H1 (cell line): ENCODE data around the gene LBHD1.

Source experiments
- BCL11A ChIP-seq, 2 experiments: IDR thresholded peaks; one replicate each; pipeline ENCODE4 v1.6.1; 2011; ENCODE audit warnings: low read depth in 2 of 2, low read length in 2 of 2, mild to moderate bottlenecking in 2 of 2
- CBX8 ChIP-seq: fragments of 300-800, 300-1000 bp; sonication (generic); IDR thresholded peaks from 2 replicates; pipeline ENCODE4 v1.7.1; 2016; ENCODE audit warnings: low read depth, low read length, borderline replicate concordance
- CHD1 ChIP-seq: IDR thresholded peaks from 2 replicates; pipeline ENCODE4 v1.6.1; 2012; ENCODE audit warnings: low read depth, low read length, improper control_type of control experiment
- EP300 ChIP-seq, 2 experiments: IDR thresholded peaks; 1 replicate in 1 of 2; 2 replicates in 1 of 2; pipeline ENCODE4 v1.6.1; 2011 to 2012; ENCODE audit warnings: low read depth in 2 of 2, low read length in 2 of 2, mild to moderate bottlenecking in 2 of 2, borderline replicate concordance in 1 of 2, inconsistent platforms in 1 of 2, moderate library complexity in 1 of 2
- EZH2 ChIP-seq: fragments of 200-600 bp; sonication (generic); IDR thresholded peaks from 2 replicates; pipeline ENCODE4 v1.7.1; 2012; ENCODE audit warnings: low read depth, mild to moderate bottlenecking, moderate library complexity, low read length, inconsistent platforms; ENCODE audit not compliant: severe bottlenecking
- GABPA ChIP-seq: IDR thresholded peaks from 2 replicates; pipeline ENCODE4 v1.6.1; 2011; ENCODE audit warnings: mild to moderate bottlenecking, low read length, moderate library complexity, borderline replicate concordance; ENCODE audit not compliant: insufficient read depth
- JUN ChIP-seq: IDR thresholded peaks from 2 replicates; pipeline ENCODE4 v1.6.1; 2011; ENCODE audit warnings: low read depth, mild to moderate bottlenecking, improper control_type of control experiment, low read length
- JUND ChIP-seq: IDR thresholded peaks from 2 replicates; pipeline ENCODE4 v1.6.1; 2011; ENCODE audit warnings: mild to moderate bottlenecking, improper control_type of control experiment, low read length
- POLR2A ChIP-seq, 2 experiments: IDR thresholded peaks; 1 replicate in 1 of 2; 2 replicates in 1 of 2; pipeline ENCODE4 v1.6.1; 2011; ENCODE audit warnings: low read depth in 2 of 2, low read length in 2 of 2, mild to moderate bottlenecking in 2 of 2; ENCODE audit errors: control extremely low read depth in 1 of 2
- POLR2AphosphoS5 ChIP-seq: IDR thresholded peaks from 2 replicates; pipeline ENCODE4 v1.6.1; 2011; ENCODE audit warnings: low read depth, low read length
- YY1 ChIP-seq: IDR thresholded peaks from 2 replicates; pipeline ENCODE4 v1.6.1; 2011; ENCODE audit warnings: low read depth, mild to moderate bottlenecking, low read length
- ZNF274 ChIP-seq: IDR thresholded peaks from 2 replicates; pipeline ENCODE4 v1.7.0; 2012; ENCODE audit warnings: low read length, borderline replicate concordance; ENCODE audit errors: extremely low read depth
- TF ChIP-seq, protein P1 (sequence below), 3 experiments: IDR thresholded peaks; 1 replicate in 2 of 3; 2 replicates in 1 of 3; pipeline versions ENCODE4 v1.5.1 to v1.6.1; 2011; ENCODE audit warnings: low read length in 3 of 3, mild to moderate bottlenecking in 3 of 3, inconsistent platforms in 2 of 3, low read depth in 1 of 3, moderate library complexity in 1 of 3; ENCODE audit not compliant: insufficient read depth in 1 of 3; ENCODE audit errors: control extremely low read depth in 1 of 3

DNA sequence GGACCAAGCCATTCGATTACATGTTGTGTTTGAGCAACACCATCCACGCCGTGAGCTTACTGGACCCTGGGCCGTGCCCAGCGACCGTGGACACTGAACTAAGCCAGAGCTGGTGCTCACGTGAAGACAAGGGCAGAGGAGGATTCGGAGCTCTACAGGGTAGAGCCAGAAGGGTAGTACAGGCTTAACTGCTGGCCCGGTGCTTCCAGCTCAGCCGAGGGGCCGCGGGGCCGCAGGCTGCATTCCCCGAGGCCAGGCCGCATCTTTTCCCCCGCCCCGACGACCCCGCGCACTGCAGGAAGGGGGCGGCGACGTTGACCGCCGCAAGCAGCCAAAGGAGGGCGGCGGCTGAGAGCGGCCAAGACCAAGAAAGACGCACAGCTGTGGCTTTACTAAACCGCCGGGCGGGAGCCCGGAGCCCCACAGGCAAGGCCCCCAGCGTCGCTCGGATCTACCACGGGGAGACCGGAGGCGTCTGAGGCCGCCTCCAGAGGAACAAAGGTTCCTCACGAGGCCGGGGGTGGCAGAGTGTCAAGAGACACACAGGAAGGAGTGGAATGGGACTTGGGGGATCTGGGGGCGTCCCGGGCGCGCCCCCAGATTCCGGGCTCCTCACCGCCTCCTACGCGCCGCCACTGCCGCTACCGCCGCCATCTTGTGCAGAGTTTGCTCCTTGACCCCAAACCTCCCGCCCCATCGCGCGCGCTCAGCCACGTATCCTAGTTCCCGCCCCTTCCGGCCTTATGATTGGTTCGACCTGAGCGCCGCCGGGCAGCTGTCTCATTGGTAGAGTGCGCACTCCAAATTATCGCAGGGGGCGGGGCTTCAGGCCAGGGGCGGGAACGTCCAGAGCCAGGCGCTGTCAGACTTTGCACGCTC lies 25.9 kb downstream of the LBHD1 start, which contains the start of gene GANAB:
- 0 out of 2 replicates have a peak, but pooled peaks have one; percentile 43 for TF ChIP-seq CHD1
- TF ChIP-seq EP300 (IDR thresholded peaks at IDR 0.05; ENCODE audit: borderline replicate concordance in 1 of 2, low read depth in 2 of 2, low read length in 2 of 2), result no peak
- no peak for TF ChIP-seq BCL11A (IDR thresholded peaks at IDR 0.05; ENCODE audit: low read depth in 2 of 2, low read length in 2 of 2)
- TF ChIP-seq GABPA, result 0 out of 2 replicates have a peak, but pooled peaks have one; percentile 42
- TF ChIP-seq, protein P1, sequence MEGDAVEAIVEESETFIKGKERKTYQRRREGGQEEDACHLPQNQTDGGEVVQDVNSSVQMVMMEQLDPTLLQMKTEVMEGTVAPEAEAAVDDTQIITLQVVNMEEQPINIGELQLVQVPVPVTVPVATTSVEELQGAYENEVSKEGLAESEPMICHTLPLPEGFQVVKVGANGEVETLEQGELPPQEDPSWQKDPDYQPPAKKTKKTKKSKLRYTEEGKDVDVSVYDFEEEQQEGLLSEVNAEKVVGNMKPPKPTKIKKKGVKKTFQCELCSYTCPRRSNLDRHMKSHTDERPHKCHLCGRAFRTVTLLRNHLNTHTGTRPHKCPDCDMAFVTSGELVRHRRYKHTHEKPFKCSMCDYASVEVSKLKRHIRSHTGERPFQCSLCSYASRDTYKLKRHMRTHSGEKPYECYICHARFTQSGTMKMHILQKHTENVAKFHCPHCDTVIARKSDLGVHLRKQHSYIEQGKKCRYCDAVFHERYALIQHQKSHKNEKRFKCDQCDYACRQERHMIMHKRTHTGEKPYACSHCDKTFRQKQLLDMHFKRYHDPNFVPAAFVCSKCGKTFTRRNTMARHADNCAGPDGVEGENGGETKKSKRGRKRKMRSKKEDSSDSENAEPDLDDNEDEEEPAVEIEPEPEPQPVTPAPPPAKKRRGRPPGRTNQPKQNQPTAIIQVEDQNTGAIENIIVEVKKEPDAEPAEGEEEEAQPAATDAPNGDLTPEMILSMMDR (IDR thresholded peaks at IDR 0.05; ENCODE audit: control extremely low read depth in 1 of 3, insufficient read depth in 1 of 3, low read depth in 1 of 3, low read length in 3 of 3), result no peak
- no peak for TF ChIP-seq CBX8
- no peak for TF ChIP-seq EZH2
- TF ChIP-seq POLR2A (IDR thresholded peaks at IDR 0.05; ENCODE audit: control extremely low read depth in 1 of 2, low read depth in 2 of 2, low read length in 2 of 2), result peak; percentile 82 to 99
- TF ChIP-seq JUN, result no peak
- no peak for TF ChIP-seq ZNF274
- peak; percentile 97 for TF ChIP-seq POLR2AphosphoS5
- TF ChIP-seq JUND, result no peak
- peak; percentile 98 for TF ChIP-seq YY1
